Activated CD4-positive, alpha-beta T cell treated with anti-CD3 and anti-CD28 coated beads, Interleukin-10, Interleukin-2, amounts not matched to agents 100 ng/mL and 50 ng/mL, durations not matched to agents 16 hours and 8 hours (primary cell): ENCODE data around the gene IL20RB.
A peak's percentile ranks its signal among the peaks of the same experiment; 100 is the strongest.
"Not testable (repeated sequence)": the region's sequence is repeated elsewhere in the genome, so short reads cannot be mapped to it uniquely, and the experiment has no call there.

Experiments used
- DNase-seq: peaks from one replicate; pipeline ENCODE4 v3.0.0-alpha.2; 2020

Gene IL20RB

GRCh38 chr3:136989781-136990524, 32.2 kb downstream of the IL20RB start:
- DNase-seq = no peak

DNA sequence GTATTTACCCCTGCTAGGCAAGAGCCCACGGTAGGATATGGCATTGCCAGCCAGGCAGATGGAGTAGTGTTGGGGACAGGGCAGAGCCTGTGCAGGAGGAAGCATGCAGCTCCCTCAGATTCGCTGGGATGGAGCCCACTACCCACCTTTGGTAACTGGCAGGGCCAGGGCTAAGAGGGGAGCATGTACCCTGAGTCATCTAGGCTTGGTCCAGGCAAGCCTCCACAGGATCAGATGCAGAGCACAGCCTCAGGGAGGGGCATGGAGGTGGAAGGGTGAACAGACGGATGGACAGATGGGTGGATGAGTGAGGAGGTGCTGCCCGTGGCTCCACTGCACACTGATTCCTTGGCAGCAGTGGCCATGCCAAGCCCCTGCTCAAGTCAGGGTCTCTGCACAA, 33.0 kb downstream of the IL20RB start:
- no peak for DNase-seq

DNA sequence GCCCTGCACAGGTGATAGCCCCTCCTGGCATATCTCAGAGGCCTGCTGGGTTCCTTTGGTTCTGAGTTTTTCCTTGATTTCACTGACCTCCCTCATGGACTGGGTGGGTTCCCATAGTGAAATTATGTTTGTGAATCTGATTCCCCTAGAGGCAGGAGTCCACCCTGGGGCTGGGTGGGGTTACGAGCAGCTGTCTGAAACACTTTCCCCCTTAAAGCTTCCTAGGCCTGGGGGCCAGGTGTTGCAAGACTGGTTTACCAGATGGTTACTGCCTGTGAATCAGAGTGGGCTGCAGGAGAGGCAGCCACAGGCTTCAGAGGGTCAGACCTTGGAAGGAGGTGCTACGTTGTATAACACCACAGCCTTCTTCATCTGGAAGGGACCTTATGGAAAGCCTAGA, 34.3 kb downstream of the IL20RB start:
- DNase-seq = no peak

DNA sequence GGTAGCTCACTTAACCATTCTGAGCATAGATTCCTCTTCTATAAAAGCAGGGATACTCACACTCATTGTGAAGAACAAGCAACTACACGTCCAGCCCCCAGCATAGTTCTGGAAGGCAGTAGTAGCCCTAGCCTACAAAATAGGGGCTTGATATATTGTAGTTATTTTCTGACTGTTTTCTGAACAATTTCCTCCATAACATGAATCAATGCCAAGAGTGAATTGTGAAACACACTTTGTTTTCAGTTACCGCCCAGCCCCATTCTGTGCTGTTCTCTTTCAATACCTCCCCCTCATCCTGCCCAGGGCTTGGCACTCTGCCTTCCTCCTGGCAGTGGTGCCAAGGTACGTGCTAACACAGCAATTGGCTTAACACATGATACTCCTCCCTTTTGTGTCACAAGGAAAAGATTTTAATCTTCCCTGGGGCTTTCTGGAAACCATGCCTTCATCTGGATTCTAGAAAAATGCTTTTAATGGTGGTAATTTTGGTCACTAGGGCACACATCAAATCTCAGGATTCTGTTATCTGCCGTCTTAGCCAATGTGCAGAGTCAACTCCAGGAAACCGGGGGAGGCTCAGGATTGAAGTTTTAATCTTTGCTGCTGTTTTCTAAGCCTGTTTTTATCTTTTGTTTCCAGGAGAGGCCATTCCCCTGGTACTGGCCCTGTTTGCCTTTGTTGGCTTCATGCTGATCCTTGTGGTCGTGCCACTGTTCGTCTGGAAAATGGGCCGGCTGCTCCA, 37.2 kb downstream of the IL20RB start:
- DNase-seq = no peak

- DNase-seq = no peak
These were observed 37.9 kb downstream of the IL20RB start for GRCh38 chr3:136995652-136996051.

- DNase-seq = no peak
These were observed 42.3 kb downstream of the IL20RB start for GRCh38 chr3:137000039-137000438.

GRCh38 chr3:137007376-137007775, 49.6 kb downstream of the IL20RB start:
- not testable (repeated sequence) for DNase-seq

GRCh38 chr3:137008131-137008530, 50.3 kb downstream of the IL20RB start:
- no peak for DNase-seq

GRCh38 chr3:137008976-137009375, 51.2 kb downstream of the IL20RB start:
- DNase-seq = no peak

GRCh38 chr3:137010137-137010536, 52.4 kb downstream of the IL20RB start:
- no peak for DNase-seq

- no peak for DNase-seq
These were observed 53.4 kb downstream of the IL20RB start for GRCh38 chr3:137011153-137011552.

DNA sequence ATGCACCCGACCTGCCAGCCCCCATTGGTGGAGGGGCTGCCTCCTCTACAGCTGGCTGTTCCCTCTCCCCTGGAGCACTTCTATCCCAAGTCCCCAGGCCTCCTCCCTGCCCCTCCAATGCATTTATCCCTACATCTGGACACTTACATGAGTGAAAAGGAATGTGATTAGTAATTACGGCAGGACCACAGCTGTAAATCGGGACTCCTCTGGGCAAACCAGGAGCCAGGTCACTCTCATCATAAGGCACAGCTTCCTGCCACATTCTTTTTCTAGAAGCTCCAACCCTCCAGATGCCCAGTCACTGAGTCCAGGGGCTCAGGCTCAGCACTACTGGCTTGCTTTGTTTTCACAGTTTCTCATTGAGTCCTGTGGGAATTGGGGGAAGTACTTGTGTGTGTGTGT, 54.3 kb downstream of the IL20RB start:
- DNase-seq = no peak

GRCh38 chr3:137013951-137014688, 56.3 kb downstream of the IL20RB start:
- DNase-seq = peak; percentile 85

GRCh38 chr3:137017316-137017715, 59.5 kb downstream of the IL20RB start:
- not testable (repeated sequence) for DNase-seq

DNA sequence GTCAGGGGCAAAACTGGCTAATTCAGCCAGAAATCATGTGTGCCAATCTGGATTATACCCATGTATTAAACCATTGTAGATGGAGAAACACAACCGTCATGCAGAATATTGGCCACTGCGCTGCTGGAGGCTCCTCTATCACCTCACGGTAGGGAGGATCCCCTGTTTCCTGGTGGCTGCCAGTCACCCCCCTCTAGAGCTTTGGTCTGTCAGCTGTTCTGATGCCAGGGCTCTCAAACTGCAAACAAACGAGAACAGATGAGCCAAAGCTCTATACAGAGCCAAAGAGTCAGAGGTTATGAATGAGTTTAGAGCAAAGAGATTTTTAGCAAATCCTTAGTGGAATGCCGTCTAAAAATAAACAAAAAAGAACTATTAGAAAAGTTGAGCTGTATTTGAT, 62.5 kb downstream of the IL20RB start:
- no peak for DNase-seq

- DNase-seq = no peak
These were observed 63.1 kb downstream of the IL20RB start for GRCh38 chr3:137020888-137021287.

GRCh38 chr3:137024348-137024747, 66.6 kb downstream of the IL20RB start:
- no peak for DNase-seq

GRCh38 chr3:137026701-137027100, 68.9 kb downstream of the IL20RB start:
- DNase-seq = no peak

DNA sequence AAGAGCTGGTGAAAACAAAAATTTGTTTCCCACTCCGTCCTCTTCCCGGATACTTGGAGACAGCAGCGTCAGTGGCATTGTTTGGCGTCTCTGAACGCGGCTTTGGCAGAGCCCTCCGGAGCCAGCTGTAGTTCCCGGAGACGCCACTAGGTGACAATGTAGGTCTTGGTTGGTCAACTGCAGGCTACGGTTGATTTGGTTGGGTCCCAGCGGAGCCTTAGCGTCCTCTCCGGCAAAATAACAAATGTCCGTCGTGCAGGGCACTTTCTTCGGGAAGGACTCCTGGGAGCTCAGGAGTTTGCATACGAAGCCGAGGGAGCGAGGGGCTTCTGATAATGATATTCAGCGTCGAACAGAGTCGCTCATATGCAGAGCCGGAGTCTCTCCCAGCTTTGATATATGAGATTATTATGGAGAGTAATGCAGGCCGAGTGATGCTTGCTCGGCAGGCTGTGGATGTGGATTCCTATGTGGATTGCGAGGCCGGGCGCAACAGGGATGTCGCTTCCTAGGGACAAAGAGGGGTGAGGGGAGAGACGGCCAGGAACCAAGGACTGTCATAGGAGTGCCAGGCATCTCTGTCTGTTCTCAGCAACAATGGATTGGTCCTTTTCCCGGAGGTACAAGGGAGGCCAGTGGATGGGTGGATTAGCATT, 74.8 kb downstream of the IL20RB start:
- DNase-seq = peak; percentile 82

DNA sequence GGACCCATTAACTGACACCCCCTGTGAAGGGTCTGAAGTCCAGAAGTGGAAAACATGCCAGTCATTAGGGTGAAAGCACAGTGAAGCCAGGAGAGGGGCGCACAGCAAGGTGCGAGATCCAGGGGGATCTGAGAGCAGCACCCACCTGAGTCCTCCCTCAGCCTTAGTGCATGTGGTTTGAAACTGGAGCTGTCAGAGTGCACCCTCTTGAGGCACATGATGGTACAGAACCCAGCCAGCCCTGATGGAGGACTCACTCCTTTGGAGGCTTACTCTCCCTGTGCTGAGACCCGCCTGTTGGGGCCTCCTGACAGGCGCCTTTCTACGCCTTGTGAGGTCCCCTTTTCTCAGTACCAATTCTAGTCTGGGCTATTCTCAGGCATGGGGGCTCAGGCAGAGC, 77.8 kb downstream of the IL20RB start:
- peak; percentile 18 for DNase-seq

DNA sequence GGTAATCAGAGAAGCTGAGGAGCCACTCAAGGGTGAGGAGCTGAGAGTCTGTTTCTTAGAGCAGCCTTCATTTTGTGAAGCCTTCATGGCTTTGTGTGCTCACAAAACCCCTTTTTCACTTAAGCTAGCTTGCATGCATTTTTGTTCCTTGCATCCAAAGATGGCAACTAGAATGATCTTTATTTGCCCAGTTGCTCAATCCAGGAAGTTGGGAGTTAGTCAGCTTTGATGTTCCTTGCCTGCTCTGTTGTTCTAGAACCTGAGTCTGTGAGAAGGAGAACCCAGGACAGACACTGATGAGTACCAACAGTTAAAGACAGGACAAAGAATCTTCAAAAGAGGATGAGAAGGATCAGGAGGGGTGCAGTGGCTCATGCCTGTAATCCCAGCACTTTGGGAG, 81.8 kb downstream of the IL20RB start:
- no peak for DNase-seq

GRCh38 chr3:137041251-137041650, 83.5 kb downstream of the IL20RB start:
- no peak for DNase-seq

DNA sequence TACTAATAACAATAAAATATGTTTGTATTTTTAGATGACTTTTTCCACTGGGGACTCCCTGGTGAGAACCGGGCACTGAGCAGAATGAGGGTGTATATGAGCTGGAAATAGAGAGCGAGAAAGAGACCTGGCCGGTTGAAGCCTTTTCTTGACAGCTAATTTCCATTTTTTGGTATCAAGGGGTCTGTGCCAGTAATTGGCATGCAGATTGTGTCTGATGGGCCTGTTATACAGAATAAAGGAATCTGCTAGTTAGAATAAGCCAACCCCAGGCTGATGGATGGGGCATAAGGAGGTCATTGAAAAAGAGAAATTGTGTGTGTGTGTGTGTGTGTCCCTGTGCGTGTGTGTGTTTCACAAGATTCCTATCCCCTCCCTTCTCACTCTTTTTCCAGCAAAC, 83.9 kb downstream of the IL20RB start:
- DNase-seq = no peak
